Smooth muscle cell (in vitro differentiated cells): ENCODE results near the gene IQSEC2. TPM values are rescaled to one million over a fixed set of nuclear protein-coding genes. Genes with fewer than 3 reads are reported as not detected.

ENCODE experiments used
- DNase-seq: peaks from one replicate; lab custom pipeline; 2025; ENCODE audit not compliant: unreplicated experiment; lab: John Stamatoyannopoulos, UW
- H2AFZ ChIP-seq: fragments of 200-600 bp; sonication (generic); 2 replicates; pipeline ENCODE4 v1.6.0; 2016; ENCODE audit warnings: antibody characterized with exemption, low read depth, mild to moderate bottlenecking
- H3F3A ChIP-seq: fragments of 200-600 bp; sonication (generic); 2 replicates; pipeline ENCODE4 v1.6.0; 2017; ENCODE audit warnings: antibody characterized with exemption, low read depth
- H3K27ac ChIP-seq: fragments of 200-600 bp; sonication (generic); 2 replicates; pipeline ENCODE4 v1.5.1; 2016; ENCODE audit warnings: low read depth, mild to moderate bottlenecking
- H3K27me3 ChIP-seq: fragments of 200-600 bp; sonication (generic); 2 replicates; pipeline ENCODE4 v1.6.1; 2016; ENCODE audit warnings: low read depth, mild to moderate bottlenecking
- H3K36me3 ChIP-seq: fragments of 200-600 bp; sonication (generic); 2 replicates; pipeline ENCODE4 v1.5.1; 2016; ENCODE audit warnings: low read depth
- H3K4me1 ChIP-seq: fragments of 200-600 bp; sonication (generic); 2 replicates; pipeline ENCODE4 v1.5.1; 2016; ENCODE audit warnings: low read depth
- H3K4me2 ChIP-seq: fragments of 200-600 bp; sonication (generic); 2 replicates; pipeline ENCODE4 v1.6.0; 2016; ENCODE audit warnings: mild to moderate bottlenecking
- H3K4me3 ChIP-seq: fragments of 200-600 bp; sonication (generic); 2 replicates; pipeline ENCODE4 v1.5.1; 2016; ENCODE audit warnings: mild to moderate bottlenecking
- H3K79me2 ChIP-seq: fragments of 200-600 bp; sonication (generic); 2 replicates; pipeline ENCODE4 v1.6.0; 2016; ENCODE audit warnings: low read depth, mild to moderate bottlenecking
- H3K9ac ChIP-seq: fragments of 200-600 bp; sonication (generic); 2 replicates; pipeline ENCODE4 v1.6.0; 2016; ENCODE audit warnings: low read depth
- H3K9me3 ChIP-seq: fragments of 200-600 bp; sonication (generic); replicated peaks from 2 replicates; pipeline ENCODE4 v1.5.1; 2016; ENCODE audit warnings: low read depth
- H4K20me1 ChIP-seq: fragments of 200-600 bp; sonication (generic); 2 replicates; pipeline ENCODE4 v1.6.0; 2016; ENCODE audit warnings: low read depth
- WGBS: methylation state at CpG from one replicate; pipeline ENCODE4 v1.1.7; 2016; ENCODE audit warnings: low lambda C conversion rate; 5-methylcytosine and 5-hydroxymethylcytosine counted together
- polyA plus RNA-seq: library from polyadenylated mRNA; unstranded; fragments of >200 nt; fragmentation: Nextera tagmentation; extraction: Ambion mirVana; gene quantifications from 2 replicates; pipeline ENCODE4 v1.2.1, GENCODE V29; 2016
- total RNA-seq: library from RNA; depleted of rRNA; stranded (reverse); fragments of >200 nt; gene quantifications from 2 replicates; pipeline ENCODE4 v1.2.3, GENCODE V29; 2014
- TF ChIP-seq, protein P1 (sequence below): fragments of 200-600 bp; sonication (generic); IDR thresholded peaks from 2 replicates; pipeline ENCODE4 v1.5.1; 2017; ENCODE audit warnings: borderline replicate concordance, mild to moderate bottlenecking, antibody characterized with exemption; ENCODE audit not compliant: insufficient read depth, poor library complexity, severe bottlenecking

IQSEC2 gene
- total and polyA plus RNA-seq, 2 experiments from 2014 or later = 4.2 to 6.9 TPM

DNA sequence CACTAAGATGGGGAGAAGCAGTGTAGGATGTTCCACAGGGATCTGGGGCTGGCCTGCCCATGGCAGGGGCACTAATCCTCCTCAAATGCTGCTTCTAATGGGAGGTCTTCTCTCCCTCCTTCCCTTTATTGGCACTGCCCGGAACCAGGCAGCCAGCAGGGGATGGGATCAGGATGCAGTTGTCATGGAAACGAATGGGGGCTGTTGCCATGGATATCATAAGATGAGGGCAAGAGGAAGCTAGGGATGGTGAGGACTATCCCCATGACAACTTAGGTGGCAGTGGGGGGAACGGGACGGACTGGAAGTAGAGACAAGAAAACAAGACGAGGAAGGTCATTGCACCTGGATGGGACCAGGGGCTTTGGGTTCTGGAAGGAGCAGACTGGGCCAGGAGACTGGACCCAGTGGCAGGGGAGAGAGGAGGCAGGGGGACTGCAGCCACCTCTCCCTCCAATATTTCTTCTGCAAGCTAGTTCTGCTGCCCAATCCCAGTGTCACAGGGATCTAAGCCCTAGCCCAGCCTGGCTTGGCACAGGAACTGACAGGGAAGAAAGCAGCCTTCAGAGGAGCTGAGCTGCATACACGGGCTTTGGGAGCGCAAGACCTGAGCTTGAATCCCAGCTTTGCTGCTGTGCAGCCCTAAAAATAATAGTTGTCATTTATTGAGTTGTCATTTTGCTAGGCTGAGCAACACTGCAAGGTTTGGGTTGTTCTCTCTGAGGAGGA, 19.0 kb downstream of the IQSEC2 start:
- H3K79me2 ChIP-seq = no peaks in the 10 kb centered on the region
- H3K4me3 ChIP-seq = no peak overlapping the region
- no peaks in the 10 kb centered on the region for H4K20me1 ChIP-seq
- H2AFZ ChIP-seq = no peak overlapping the region
- TF ChIP-seq, protein P1, sequence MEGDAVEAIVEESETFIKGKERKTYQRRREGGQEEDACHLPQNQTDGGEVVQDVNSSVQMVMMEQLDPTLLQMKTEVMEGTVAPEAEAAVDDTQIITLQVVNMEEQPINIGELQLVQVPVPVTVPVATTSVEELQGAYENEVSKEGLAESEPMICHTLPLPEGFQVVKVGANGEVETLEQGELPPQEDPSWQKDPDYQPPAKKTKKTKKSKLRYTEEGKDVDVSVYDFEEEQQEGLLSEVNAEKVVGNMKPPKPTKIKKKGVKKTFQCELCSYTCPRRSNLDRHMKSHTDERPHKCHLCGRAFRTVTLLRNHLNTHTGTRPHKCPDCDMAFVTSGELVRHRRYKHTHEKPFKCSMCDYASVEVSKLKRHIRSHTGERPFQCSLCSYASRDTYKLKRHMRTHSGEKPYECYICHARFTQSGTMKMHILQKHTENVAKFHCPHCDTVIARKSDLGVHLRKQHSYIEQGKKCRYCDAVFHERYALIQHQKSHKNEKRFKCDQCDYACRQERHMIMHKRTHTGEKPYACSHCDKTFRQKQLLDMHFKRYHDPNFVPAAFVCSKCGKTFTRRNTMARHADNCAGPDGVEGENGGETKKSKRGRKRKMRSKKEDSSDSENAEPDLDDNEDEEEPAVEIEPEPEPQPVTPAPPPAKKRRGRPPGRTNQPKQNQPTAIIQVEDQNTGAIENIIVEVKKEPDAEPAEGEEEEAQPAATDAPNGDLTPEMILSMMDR = no peak
- H3K27me3 ChIP-seq = no peaks in the 10 kb centered on the region
- no peak for DNase-seq
- no peak overlapping the region for H3K9ac ChIP-seq
- H3K4me2 ChIP-seq = no peak overlapping the region
- H3F3A ChIP-seq = no peaks in the 10 kb centered on the region
- no peaks in the 10 kb centered on the region for H3K9me3 ChIP-seq
- no peaks in the 10 kb centered on the region for H3K36me3 ChIP-seq
- H3K4me1 ChIP-seq = no peaks in the 10 kb centered on the region
- H3K27ac ChIP-seq = no peak overlapping the region
- WGBS = 84% methylated on average over 7 of the region's 7 CpGs

DNA sequence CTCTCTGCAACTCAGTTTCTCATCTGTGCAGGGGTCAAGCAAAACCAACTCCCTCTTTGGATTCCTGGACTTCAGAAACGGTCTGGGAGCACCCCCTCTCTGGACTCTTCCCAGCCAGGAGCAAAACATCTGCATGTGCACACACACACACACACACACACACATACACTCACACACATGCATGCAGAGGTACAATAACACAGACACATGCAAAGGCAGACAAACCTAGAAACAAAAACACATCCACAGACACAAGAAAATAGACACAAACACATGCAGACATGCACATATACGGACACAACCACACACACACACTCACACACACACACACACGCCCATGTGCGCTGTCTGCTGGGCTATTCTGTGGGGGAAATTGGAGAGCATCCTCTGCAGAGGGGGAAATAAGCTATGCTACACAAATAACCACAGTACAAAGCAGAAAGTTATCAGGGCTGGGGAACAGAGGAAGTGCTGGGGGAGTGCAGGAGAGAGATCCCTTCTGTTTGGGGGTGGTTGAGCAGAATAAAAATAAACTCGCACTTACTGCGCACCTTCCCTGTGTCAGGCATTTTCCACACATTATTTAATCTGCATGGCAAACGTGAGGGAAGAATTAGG, 19.9 kb downstream of the IQSEC2 start:
- no peak overlapping the region for H3K4me3 ChIP-seq
- DNase-seq = no peak
- no peaks in the 10 kb centered on the region for H3K27me3 ChIP-seq
- no peaks in the 10 kb centered on the region for H4K20me1 ChIP-seq
- H3K27ac ChIP-seq = no peak overlapping the region
- WGBS = 71% methylated on average over 7 of the region's 7 CpGs
- H3K79me2 ChIP-seq = no peaks in the 10 kb centered on the region
- no peak overlapping the region for H3K4me2 ChIP-seq
- no peak overlapping the region for H3K9ac ChIP-seq
- no peaks in the 10 kb centered on the region for H3K9me3 ChIP-seq
- TF ChIP-seq, protein P1 = no peak
- H3K4me1 ChIP-seq = no peaks in the 10 kb centered on the region
- no peak overlapping the region for H2AFZ ChIP-seq
- no peaks in the 10 kb centered on the region for H3F3A ChIP-seq
- no peaks in the 10 kb centered on the region for H3K36me3 ChIP-seq

DNA sequence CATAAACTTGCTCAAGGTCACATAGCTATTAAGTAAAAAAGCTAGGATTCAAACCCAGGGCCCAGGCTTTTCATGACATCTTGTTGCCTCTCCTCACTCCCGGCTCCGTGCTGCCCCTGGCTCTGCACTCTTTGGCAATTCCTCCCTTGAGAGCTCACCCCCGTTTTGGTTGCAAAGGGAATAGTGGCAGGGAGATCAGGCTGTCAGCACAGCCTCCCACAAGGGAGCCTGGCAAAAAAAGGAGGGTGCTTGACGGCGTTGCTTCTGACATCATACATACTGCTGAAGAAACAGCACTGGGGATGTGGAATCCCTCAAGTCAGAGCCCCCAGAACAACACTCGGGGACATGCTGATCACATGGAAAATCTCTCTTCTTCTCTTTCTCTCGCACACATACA, 20.5 kb downstream of the IQSEC2 start:
- Histone ChIP-seq H3K4me3 (no peak overlapping the region), H3K4me2 (no peak overlapping the region), H3K27ac (no peak overlapping the region), H3K79me2 (no peaks in the 10 kb centered on the region), H3K9me3 (no peaks in the 10 kb centered on the region), H3K9ac (no peak overlapping the region), H4K20me1 (no peaks in the 10 kb centered on the region), H3K4me1 (no peaks in the 10 kb centered on the region), H2AFZ (no peak overlapping the region), H3K36me3 (no peaks in the 10 kb centered on the region), H3K27me3 (no peaks in the 10 kb centered on the region), H3F3A (no peaks in the 10 kb centered on the region)
- DNase-seq = no peak
- WGBS = 82% methylated on average over 7 of the region's 7 CpGs
- TF ChIP-seq, protein P1 = no peak
